HepG2 (cell line): ENCODE results near the gene CDKN2A. TPM values are rescaled to one million over a fixed set of nuclear protein-coding genes. Genes with fewer than 3 reads are reported as not detected.

ENCODE experiments used
- ATF5 ChIP-seq: sonication (generic); formaldehyde crosslinking; IDR thresholded peaks from 2 replicates; pipeline ENCODE4 v1.4.0; 2020; ENCODE audit warnings: mild to moderate bottlenecking, low read depth, missing genetic modification reagents
- GABPA ChIP-seq, 2 experiments: IDR thresholded peaks; 2 replicates each; pipeline ENCODE4 v1.6.1; 2011 to 2016; ENCODE audit warnings: low read depth in 2 of 2, low read length in 1 of 2, missing biosample characterization in 1 of 2, missing genetic modification characterization in 1 of 2
- GZF1 ChIP-seq: sonication (generic); formaldehyde crosslinking; IDR thresholded peaks from 2 replicates; pipeline ENCODE4 v1.5.1; 2020; ENCODE audit warnings: mild to moderate bottlenecking, missing genetic modification reagents
- HES4 ChIP-seq: sonication (generic); formaldehyde crosslinking; IDR thresholded peaks from 2 replicates; pipeline ENCODE4 v1.9.0; 2021; ENCODE audit warnings: mild to moderate bottlenecking, missing genetic modification reagents, borderline replicate concordance
- KDM1A ChIP-seq: IDR thresholded peaks from 2 replicates; pipeline ENCODE4 v1.6.1; 2016; ENCODE audit warnings: missing compliant biosample characterization
- MED1 ChIP-seq: sonication (generic); formaldehyde crosslinking; IDR thresholded peaks from 2 replicates; pipeline ENCODE4 v1.4.0; 2020; ENCODE audit warnings: missing genetic modification reagents
- MTA1 ChIP-seq: sonication (generic); formaldehyde crosslinking; IDR thresholded peaks from 2 replicates; pipeline ENCODE4 v1.4.0; 2020; ENCODE audit warnings: missing genetic modification reagents, mild to moderate bottlenecking, borderline replicate concordance
- MTA3 ChIP-seq: sonication (generic); formaldehyde crosslinking; IDR thresholded peaks from 2 replicates; pipeline ENCODE4 v1.4.0; 2020; ENCODE audit warnings: missing genetic modification reagents
- NFYC ChIP-seq: IDR thresholded peaks from 2 replicates; pipeline ENCODE4 v1.6.1; 2016; ENCODE audit warnings: missing genetic modification reagents, missing compliant biosample characterization
- PHF21A ChIP-seq: sonication (generic); formaldehyde crosslinking; IDR thresholded peaks from 2 replicates; pipeline ENCODE4 v1.5.0; 2020; ENCODE audit warnings: mild to moderate bottlenecking, missing genetic modification reagents
- SAFB2 ChIP-seq: sonication (generic); formaldehyde crosslinking; IDR thresholded peaks from 2 replicates; pipeline ENCODE4 v1.5.1; 2020; ENCODE audit warnings: missing genetic modification reagents, low read depth, mild to moderate bottlenecking, borderline replicate concordance
- SPEN ChIP-seq: sonication (generic); formaldehyde crosslinking; IDR thresholded peaks from 2 replicates; pipeline ENCODE4 v1.5.1; 2020; ENCODE audit warnings: low read depth, mild to moderate bottlenecking, missing genetic modification reagents
- TRIM22 ChIP-seq: fragments of 450-650 bp; IDR thresholded peaks from 2 replicates; pipeline ENCODE4 v1.6.1; 2017
- ZBTB20 ChIP-seq: sonication (generic); formaldehyde crosslinking; IDR thresholded peaks from 2 replicates; pipeline ENCODE4 v1.8.1; 2023; ENCODE audit warnings: missing genetic modification reagents, low read depth, mild to moderate bottlenecking, borderline replicate concordance
- ZHX1 ChIP-seq: sonication (generic); formaldehyde crosslinking; IDR thresholded peaks from 2 replicates; pipeline ENCODE4 v1.8.1; 2022; ENCODE audit warnings: low read depth, mild to moderate bottlenecking, missing genetic modification reagents
- ZMYM3 ChIP-seq: sonication (generic); formaldehyde crosslinking; IDR thresholded peaks from 2 replicates; pipeline ENCODE4 v1.5.1; 2020; ENCODE audit warnings: mild to moderate bottlenecking, missing genetic modification reagents
- ZMYM4 ChIP-seq: sonication (generic); formaldehyde crosslinking; IDR thresholded peaks from 2 replicates; pipeline ENCODE4 v1.8.1; 2023; ENCODE audit warnings: mild to moderate bottlenecking, missing genetic modification reagents
- ZNF350 ChIP-seq: sonication (generic); formaldehyde crosslinking; IDR thresholded peaks from 2 replicates; pipeline ENCODE4 v1.4.0; 2020; ENCODE audit warnings: mild to moderate bottlenecking, low read depth, missing genetic modification reagents, borderline replicate concordance
- ZNF432 ChIP-seq: sonication (generic); formaldehyde crosslinking; IDR thresholded peaks from 2 replicates; pipeline ENCODE4 v1.5.0; 2020; ENCODE audit warnings: missing genetic modification reagents, mild to moderate bottlenecking, borderline replicate concordance
- ZNF558 ChIP-seq: sonication (generic); formaldehyde crosslinking; IDR thresholded peaks from 2 replicates; pipeline ENCODE4 v1.9.0; 2022; ENCODE audit warnings: mild to moderate bottlenecking, missing genetic modification reagents, borderline replicate concordance
- ZNF749 ChIP-seq: sonication (generic); formaldehyde crosslinking; IDR thresholded peaks from 2 replicates; pipeline ENCODE4 v1.8.0; 2022; ENCODE audit warnings: mild to moderate bottlenecking, missing genetic modification reagents, moderate library complexity, borderline replicate concordance
- ZNF770 ChIP-seq: sonication (generic); formaldehyde crosslinking; IDR thresholded peaks from 2 replicates; pipeline ENCODE4 v1.5.0; 2020; ENCODE audit warnings: mild to moderate bottlenecking, missing genetic modification reagents
- ZNF775 ChIP-seq: sonication (generic); formaldehyde crosslinking; IDR thresholded peaks from 2 replicates; pipeline ENCODE4 v1.4.0; 2020; ENCODE audit warnings: missing genetic modification reagents, mild to moderate bottlenecking, moderate library complexity, borderline replicate concordance
- ZSCAN20 ChIP-seq: sonication (generic); formaldehyde crosslinking; IDR thresholded peaks from 2 replicates; pipeline ENCODE4 v1.4.0; 2020; ENCODE audit warnings: missing genetic modification reagents, mild to moderate bottlenecking, borderline replicate concordance
- polyA plus RNA-seq, 8 experiments: library from polyadenylated mRNA; depleted of rRNA in 3 of 8; stranded (reverse) in 7 of 8; unstranded in 1 of 8; fragments of >200 nt; fragmentation: Illumina TruSeq in 4 of 8; extraction: Trizol in 4 of 8; gene quantifications; 2 replicates each; pipeline versions ENCODE4 v1.2.1 to v1.2.3, GENCODE V29; 2011 to 2016; ENCODE audit warnings: low read depth in 4 of 8, missing spikeins in 1 of 8, mixed read lengths in 1 of 8; ENCODE audit not compliant: insufficient read depth in 1 of 8
- total RNA-seq, 5 experiments: library from RNA; depleted of rRNA; stranded (reverse); fragments of >200 nt; fragmentation: Illumina TruSeq; extraction: Trizol; gene quantifications; 2 replicates each; pipeline ENCODE4 v1.2.3, GENCODE V29; 2016; ENCODE audit warnings: low read depth in 1 of 5

The CDKN2A gene
- total and polyA plus RNA-seq, 2 of the 13 experiments (the other 11 are each of a cell fraction or from before 2014, with no cell fraction given) = 4.2 to 4.8 TPM

GRCh38 chr9:21965401-21965951, 28.7 kb downstream of the CDKN2A start (continued):
- TF ChIP-seq ZMYM3 (CRISPR knock-in tag) (no peak), MTA3 (CRISPR knock-in tag) (no peak), GZF1 (CRISPR knock-in tag) (no peak), HES4 (no peak), MTA1 (CRISPR knock-in tag) (0 out of 2 replicates have a peak, but pooled peaks have one; percentile 28), ZHX1 (CRISPR knock-in tag) (no peak), ZNF558 (no peak), TRIM22 (no peak), ZNF749 (CRISPR knock-in tag) (no peak), ZNF775 (no peak), ZBTB20 (CRISPR knock-in tag) (no peak; the same call in 1 of the 2 replicates), MED1 (CRISPR knock-in tag) (peak; percentile 14; the same call in 1 of the 2 replicates), KDM1A (no peak), ATF5 (CRISPR knock-in tag) (no peak), NFYC (CRISPR knock-in tag) (no peak), ZMYM4 (CRISPR knock-in tag) (peak; percentile 70), PHF21A (CRISPR knock-in tag) (no peak), GABPA (IDR thresholded peaks at IDR 0.05; ENCODE audit: low read depth, low read length) (no peak), GABPA (CRISPR knock-in tag; IDR thresholded peaks at IDR 0.05; ENCODE audit: low read depth) (no peak), ZNF350 (CRISPR knock-in tag) (peak; percentile 46; the same call in 1 of the 2 replicates), SAFB2 (CRISPR knock-in tag) (no peak), SPEN (no peak), ZSCAN20 (CRISPR knock-in tag) (no peak), ZNF770 (CRISPR knock-in tag) (0 out of 2 replicates have a peak, but pooled peaks have one; percentile 21), ZNF432 (CRISPR knock-in tag) (no peak)
